MCF 10A (cell line): ENCODE measurements around the gene SETBP1. TPM values are rescaled to one million over a fixed set of nuclear protein-coding genes. Genes with fewer than 3 reads are reported as not detected.

ENCODE experiments used
- BruUV-seq: library from RNA; stranded (reverse); fragments of 400-500 nt; replicated peaks from 2 replicates; lab custom pipeline; 2021; lab: Mats Ljungman, UMichigan
- CTCF ChIA-PET: fragments of 300-600 bp; sonication (Branson Sonifier 250); formaldehyde crosslinking; extraction: SDS; loops from one replicate; lab custom pipeline; 2021; ENCODE audit warnings: antibody characterized with exemption, inconsistent platforms; lab: Yijun Ruan, JAX
- POLR2A ChIA-PET: fragments of 300-600, 350-650 bp; sonication (Branson Sonifier 250); formaldehyde crosslinking; extraction: SDS; loops from one replicate; lab custom pipeline; 2020; ENCODE audit warnings: antibody characterized with exemption, inconsistent platforms; lab: Yijun Ruan, JAX
- DNase-seq: peaks from one replicate; pipeline ENCODE4 v3.0.0-alpha.2; 2018; ENCODE audit not compliant: unreplicated experiment
- H3K27ac Mint-ChIP-seq: one replicate; pipeline ENCODE4 v1.8.0; 2022; ENCODE audit warnings: mild to moderate bottlenecking, low read depth, mixed read lengths; ENCODE audit not compliant: unreplicated experiment
- H3K27me3 Mint-ChIP-seq: one replicate; pipeline ENCODE4 v1.8.0; 2022; ENCODE audit warnings: mixed read lengths; ENCODE audit not compliant: insufficient read depth, unreplicated experiment
- H3K36me3 Mint-ChIP-seq: one replicate; pipeline ENCODE4 v1.8.0; 2022; ENCODE audit warnings: mild to moderate bottlenecking, moderate library complexity, mixed read lengths; ENCODE audit not compliant: insufficient read depth, unreplicated experiment
- H3K4me1 Mint-ChIP-seq: one replicate; pipeline ENCODE4 v1.8.0; 2022; ENCODE audit warnings: mixed read lengths; ENCODE audit not compliant: insufficient read depth, unreplicated experiment
- H3K4me3 Mint-ChIP-seq: one replicate; pipeline ENCODE4 v1.8.0; 2022; ENCODE audit warnings: mild to moderate bottlenecking, moderate library complexity, mixed read lengths; ENCODE audit not compliant: unreplicated experiment
- H3K9me3 Mint-ChIP-seq: one replicate; pipeline ENCODE4 v1.8.0; 2022; ENCODE audit warnings: mixed read lengths; ENCODE audit not compliant: unreplicated experiment
- CTCF ChIP-seq: fragments of 200-600 bp; IDR thresholded peaks from one replicate; pipeline ENCODE4 v1.8.0; 2022; ENCODE audit warnings: antibody characterized with exemption, mild to moderate bottlenecking; ENCODE audit not compliant: unreplicated experiment
- intact Hi-C: fragments of 100-400 bp; cut with micrococcal nuclease; formaldehyde crosslinking; loops from 2 replicates; pipeline ENCODE4 v1.14.1; 2022
- total RNA-seq: library from RNA; stranded (reverse); gene quantifications from 2 replicates; pipeline ENCODE4 v1.2.3, GENCODE V29; 2022

Gene SETBP1
- total RNA-seq, 1 experiment from 2014 or later: 4.8 TPM

GRCh38 chr18:44821924-44822323, 141.2 kb downstream of the SETBP1 start:
- Mint-ChIP-seq H3K27me3 (no peaks in the 10 kb centered on the region), H3K9me3 (no peaks in the 10 kb centered on the region), H3K4me3 (no peak overlapping the region), H3K4me1 (peaks cover 22% of the 10 kb centered on the region), H3K27ac (no peak overlapping the region), H3K36me3 (no peaks in the 10 kb centered on the region)
- ChIA-PET POLR2A (interaction anchor here (0.9 to 1.2 kb wide), 2 partner anchors 12 to 79 kb away, joined by 3 read pairs; no protein-coding TSS in a partner anchor), CTCF (interaction anchor here (0.8 to 1.7 kb wide), 2 partner anchors 13 to 390 kb away, joined by 3 read pairs; no protein-coding TSS in a partner anchor)
- intact Hi-C loops: no loop called here
- DNase-seq: no peak
- TF ChIP-seq CTCF: no peak
- no TSS peak for BruUV-seq

GRCh38 chr18:44823286-44823685, 142.6 kb downstream of the SETBP1 start:
- peaks cover 22% of the 10 kb centered on the region for H3K4me1 Mint-ChIP-seq
- no TSS peak for BruUV-seq
- ChIA-PET POLR2A (interaction anchor here (0.6 to 1.2 kb wide), 2 partner anchors 11 to 262 kb away, joined by 3 to 4 read pairs; no protein-coding TSS in a partner anchor), CTCF (interaction anchor here (0.6 to 1.7 kb wide), 6 partner anchors 14 to 243 kb away, joined by 3 read pairs; no protein-coding TSS in a partner anchor)
- no peaks in the 10 kb centered on the region for H3K36me3 Mint-ChIP-seq
- H3K27me3 Mint-ChIP-seq: no peaks in the 10 kb centered on the region
- H3K27ac Mint-ChIP-seq: no peak overlapping the region
- intact Hi-C loops: no loop called here
- H3K4me3 Mint-ChIP-seq: no peak overlapping the region
- H3K9me3 Mint-ChIP-seq: no peaks in the 10 kb centered on the region
- no peak for DNase-seq
- no peak for TF ChIP-seq CTCF

- intact Hi-C loops: no loop called here
- no peak overlapping the region for H3K4me3 Mint-ChIP-seq
- peaks cover 22% of the 10 kb centered on the region for H3K4me1 Mint-ChIP-seq
- no peak for TF ChIP-seq CTCF
- ChIA-PET CTCF (interaction anchor here (0.6 to 1.1 kb wide), 2 partner anchors 62 to 244 kb away, joined by 3 read pairs; no protein-coding TSS in a partner anchor), POLR2A (no interaction called here)
- H3K27ac Mint-ChIP-seq: no peak overlapping the region
- no peaks in the 10 kb centered on the region for H3K36me3 Mint-ChIP-seq
- peak; percentile 84 for DNase-seq
- no peaks in the 10 kb centered on the region for H3K27me3 Mint-ChIP-seq
- no TSS peak for BruUV-seq
- H3K9me3 Mint-ChIP-seq: no peaks in the 10 kb centered on the region
Observed at GRCh38 chr18:44823782-44824181, 143.1 kb downstream of the SETBP1 start.

GRCh38 chr18:44824884-44825283, 144.2 kb downstream of the SETBP1 start:
- Mint-ChIP-seq H3K9me3 (no peaks in the 10 kb centered on the region), H3K4me3 (no peak overlapping the region), H3K27me3 (no peaks in the 10 kb centered on the region), H3K27ac (no peak overlapping the region), H3K36me3 (no peaks in the 10 kb centered on the region), H3K4me1 (peaks cover 22% of the 10 kb centered on the region)
- no peak for TF ChIP-seq CTCF
- DNase-seq: no peak
- intact Hi-C loops: no loop called here
- BruUV-seq: no TSS peak
- CTCF ChIA-PET: interaction anchor here (0.6 kb wide), 2 partner anchors 82 to 91 kb away, joined by 3 read pairs; no protein-coding TSS in a partner anchor
- POLR2A ChIA-PET: interaction anchor here (1.3 kb wide), 1 partner anchor 36 kb away, joined by 3 read pairs; no protein-coding TSS in a partner anchor
